ENCODE measurements around the gene UBP1.
"Not testable (repeated sequence)": the region's sequence is repeated elsewhere in the genome, so short reads cannot be mapped to it uniquely, and the experiment has no call there.

The UBP1 gene

DNA sequence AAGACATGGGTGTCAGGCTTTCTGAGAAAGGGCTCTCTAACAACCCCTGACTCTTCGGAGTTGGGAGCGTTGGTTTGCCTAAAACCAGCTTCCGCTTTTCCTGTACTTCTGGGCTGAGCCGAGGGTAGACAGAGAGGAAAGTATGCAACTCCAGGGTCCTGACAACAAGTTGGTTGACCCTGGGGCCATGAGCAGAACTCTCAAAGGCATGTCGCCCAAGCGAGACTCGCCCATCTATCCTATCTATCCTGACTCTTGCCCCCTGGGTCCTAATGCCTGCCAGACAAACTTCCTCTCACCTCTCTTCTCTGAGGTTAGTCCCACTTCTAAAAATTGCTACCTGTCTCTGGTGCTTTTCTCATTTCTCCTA lies 7.0 kb upstream of the UBP1 start:
- not testable (repeated sequence) for H3K4me3 Mint-ChIP-seq

DNA sequence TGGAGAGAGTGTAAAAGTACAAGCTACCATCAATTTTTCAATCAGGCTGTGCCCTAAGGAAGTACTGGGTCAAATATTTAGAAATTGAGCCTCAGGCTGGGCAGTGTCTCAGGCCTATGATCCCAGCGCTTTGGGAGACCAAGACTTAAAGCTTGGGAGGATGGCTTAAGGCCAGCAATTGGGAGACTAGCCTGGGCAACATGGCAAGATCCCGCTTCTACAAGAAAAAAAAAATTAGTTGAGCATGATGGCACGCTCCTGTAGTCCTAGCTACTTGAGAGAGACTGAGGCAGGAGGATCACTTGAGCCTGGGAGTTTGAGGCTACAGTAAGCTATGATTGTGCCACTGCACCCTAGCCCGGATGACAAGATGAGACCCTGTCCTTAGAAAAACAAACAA lies 2.0 kb upstream of the UBP1 start:
- ATAC-seq (replicated peaks) (no peak), DNase-seq (no peak)
- peak overlapping the region; percentile 100 for H3K27ac Mint-ChIP-seq
- peak overlapping the region; percentile 44 to 99 for H3K4me3 Mint-ChIP-seq
- H3K4me1 Mint-ChIP-seq, result peaks cover 17 to 31% of the 10 kb centered on the region in 2 donors
- peaks cover 0 to under 1% of the 10 kb centered on the region in 2 donors for H3K27me3 Mint-ChIP-seq
- peaks cover 3% of the 10 kb centered on the region in 2 donors for H3K36me3 Mint-ChIP-seq
- peaks cover 0 to 1% of the 10 kb centered on the region in 2 donors for H3K9me3 Mint-ChIP-seq

More for the DNA sequence above, 7.0 kb upstream of the UBP1 start:
- not testable (repeated sequence) for H3K9me3 Mint-ChIP-seq; H3K27ac Mint-ChIP-seq; H3K4me1 Mint-ChIP-seq; H3K27me3 Mint-ChIP-seq; DNase-seq; H3K36me3 Mint-ChIP-seq; ATAC-seq (replicated peaks)

GRCh38 chr3:33441225-33441976 lies 1.2 kb upstream of the UBP1 start:
- Mint-ChIP-seq H3K36me3 (peaks cover 3 to 8% of the 10 kb centered on the region in 2 donors), H3K4me1 (peaks cover 19 to 37% of the 10 kb centered on the region in 2 donors), H3K27me3 (no peaks in the 10 kb centered on the region), H3K4me3 (peak overlapping the region; percentile 99 to 100), H3K27ac (peak overlapping the region; percentile 100), H3K9me3 (peaks cover 0 to 1% of the 10 kb centered on the region in 2 donors)
- DNase-seq, result no peak
- ATAC-seq (replicated peaks), result peak; percentile 0 to 1

- peak; percentile 48 for DNase-seq
- Mint-ChIP-seq H3K4me1 (peaks cover 23 to 41% of the 10 kb centered on the region in 2 donors), H3K4me3 (peak overlapping the region; percentile 99 to 100), H3K27ac (peak overlapping the region; percentile 100), H3K36me3 (peaks cover 3 to 8% of the 10 kb centered on the region in 2 donors), H3K27me3 (no peaks in the 10 kb centered on the region), H3K9me3 (peaks cover 0 to 1% of the 10 kb centered on the region in 2 donors)
- ATAC-seq (replicated peaks), result peak; percentile 21
Observed at GRCh38 chr3:33439546-33440327, 468 bp downstream of the UBP1 start.

- H3K9me3 Mint-ChIP-seq, result peaks cover 0 to 1% of the 10 kb centered on the region in 2 donors
- peaks cover 3 to 8% of the 10 kb centered on the region in 2 donors for H3K36me3 Mint-ChIP-seq
- peak overlapping the region; percentile 91 for H3K27ac Mint-ChIP-seq
- DNase-seq, result no peak
- no peaks in the 10 kb centered on the region for H3K27me3 Mint-ChIP-seq
- peaks cover 23 to 41% of the 10 kb centered on the region in 2 donors for H3K4me1 Mint-ChIP-seq
- ATAC-seq (replicated peaks), result no peak
- H3K4me3 Mint-ChIP-seq, result peak overlapping the region; percentile 88
Observed at GRCh38 chr3:33438881-33439545, 1.2 kb downstream of the UBP1 start.

DNA sequence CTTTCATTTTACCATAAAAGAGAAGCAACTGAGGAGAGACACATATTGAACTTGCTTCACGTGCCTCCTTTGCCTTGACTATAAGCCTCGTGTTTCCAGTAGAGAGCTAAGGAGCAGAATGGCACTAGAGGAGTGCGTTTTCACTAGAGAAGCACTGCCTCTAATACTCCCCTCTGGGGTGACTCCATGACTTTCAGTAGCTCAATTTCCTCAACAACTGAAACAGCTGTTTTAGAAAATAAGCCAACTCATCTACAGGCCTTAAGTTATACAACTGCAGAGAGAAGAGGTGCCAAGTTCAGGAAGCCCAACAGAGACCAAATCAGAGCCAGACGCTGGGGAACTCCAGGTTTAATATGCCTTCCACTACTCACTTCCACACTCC lies 1.9 kb downstream of the UBP1 start:
- Mint-ChIP-seq H3K36me3 (peaks cover 3 to 11% of the 10 kb centered on the region in 2 donors), H3K4me3 (peak overlapping the region; percentile 88), H3K9me3 (peaks cover 0 to 1% of the 10 kb centered on the region in 2 donors), H3K27me3 (no peaks in the 10 kb centered on the region), H3K4me1 (peaks cover 28 to 47% of the 10 kb centered on the region in 2 donors), H3K27ac (peak overlapping the region; percentile 47)
- ATAC-seq (replicated peaks) (no peak), DNase-seq (no peak)

- Mint-ChIP-seq H3K27ac (no peak overlapping the region), H3K4me1 (peaks cover 28 to 50% of the 10 kb centered on the region in 2 donors), H3K4me3 (peak overlapping the region; percentile 88)
Observed at GRCh38 chr3:33437556-33438283, 2.5 kb downstream of the UBP1 start.

DNA sequence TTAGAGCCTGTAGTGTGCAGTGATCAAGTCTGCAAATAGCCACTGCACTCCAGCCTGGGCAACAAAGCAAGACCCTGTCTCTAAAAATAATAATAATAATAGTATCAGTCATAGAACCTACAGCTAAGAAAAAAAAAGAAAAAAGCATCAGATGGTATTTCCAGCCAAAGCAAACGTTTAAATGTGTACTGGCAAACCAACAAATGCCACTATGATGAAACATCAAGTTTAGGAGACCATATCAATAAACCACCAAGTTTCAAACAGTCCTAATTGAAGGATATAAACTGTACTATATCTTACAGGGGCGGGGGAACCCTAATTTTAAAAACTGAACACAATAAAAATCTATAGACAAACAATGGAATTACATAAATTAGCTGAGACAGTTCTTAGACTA lies 6.4 kb downstream of the UBP1 start:
- DNase-seq (no peak), ATAC-seq (replicated peaks) (no peak)
- H3K36me3 Mint-ChIP-seq, result peaks cover 9 to 22% of the 10 kb centered on the region in 2 donors
- peaks cover 49 to 75% of the 10 kb centered on the region in 2 donors for H3K4me1 Mint-ChIP-seq
- H3K4me3 Mint-ChIP-seq, result no peak overlapping the region
- H3K27me3 Mint-ChIP-seq, result no peaks in the 10 kb centered on the region
- no peaks in the 10 kb centered on the region for H3K9me3 Mint-ChIP-seq
- H3K27ac Mint-ChIP-seq, result no peak overlapping the region

More at GRCh38 chr3:33437556-33438283, 2.5 kb downstream of the UBP1 start:
- H3K9me3 Mint-ChIP-seq, result no peaks in the 10 kb centered on the region
- H3K27me3 Mint-ChIP-seq, result no peaks in the 10 kb centered on the region
- DNase-seq (no peak), ATAC-seq (replicated peaks) (no peak)
- peaks cover 3 to 11% of the 10 kb centered on the region in 2 donors for H3K36me3 Mint-ChIP-seq

- peaks cover 39 to 72% of the 10 kb centered on the region in 2 donors for H3K4me1 Mint-ChIP-seq
Observed at GRCh38 chr3:33430571-33430970, 9.6 kb downstream of the UBP1 start.

DNA sequence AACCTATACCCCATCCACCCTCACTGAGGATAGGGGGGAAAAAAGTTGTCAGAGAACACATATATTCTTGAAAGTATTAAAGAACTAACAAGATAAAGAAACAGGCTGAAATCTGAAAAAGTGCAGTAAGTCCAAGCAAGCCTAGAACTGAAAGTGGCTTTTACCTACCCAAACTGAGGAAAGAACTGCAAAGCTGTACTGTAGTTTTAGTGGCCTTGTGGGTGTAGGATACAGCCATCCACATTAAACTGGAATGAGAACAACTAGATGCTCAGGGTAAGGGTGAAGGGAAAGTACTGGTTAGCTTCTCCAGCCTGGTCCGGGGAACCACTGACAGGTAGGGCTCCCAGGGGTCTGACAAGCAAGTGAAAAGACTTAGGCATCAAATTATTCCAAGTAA lies 10.1 kb downstream of the UBP1 start:
- Mint-ChIP-seq H3K36me3 (peaks cover 12 to 22% of the 10 kb centered on the region in 2 donors), H3K27me3 (no peaks in the 10 kb centered on the region), H3K4me1 (peaks cover 37 to 71% of the 10 kb centered on the region in 2 donors), H3K9me3 (no peaks in the 10 kb centered on the region), H3K4me3 (no peak overlapping the region), H3K27ac (no peak overlapping the region)
- ATAC-seq (replicated peaks) (no peak), DNase-seq (no peak)

More at GRCh38 chr3:33430571-33430970, 9.6 kb downstream of the UBP1 start:
- no peaks in the 10 kb centered on the region for H3K27me3 Mint-ChIP-seq
- ATAC-seq (replicated peaks), result no peak
- no peak overlapping the region for H3K4me3 Mint-ChIP-seq
- H3K27ac Mint-ChIP-seq, result peak overlapping the region; percentile 52
- H3K36me3 Mint-ChIP-seq, result peaks cover 12 to 19% of the 10 kb centered on the region in 2 donors
- DNase-seq, result no peak
- no peaks in the 10 kb centered on the region for H3K9me3 Mint-ChIP-seq

DNA sequence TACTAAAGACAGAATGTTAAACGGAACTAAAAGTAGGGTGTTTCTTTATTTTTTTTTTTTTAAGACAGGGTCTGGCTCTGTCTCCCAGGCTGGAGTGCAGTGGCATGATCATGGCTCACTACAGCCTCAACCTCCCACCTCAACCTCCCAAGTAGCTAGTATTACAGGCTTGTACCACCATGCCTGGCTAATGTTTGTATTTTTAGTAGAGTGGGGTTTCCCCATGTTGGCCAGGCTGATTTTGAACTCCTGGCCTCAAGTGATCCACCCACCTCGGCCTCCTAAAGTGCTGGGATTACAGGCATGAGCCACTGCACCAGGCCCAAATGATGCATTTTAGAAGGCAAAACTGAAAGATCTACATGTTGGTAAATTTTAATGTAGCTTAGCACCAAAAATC lies 10.9 kb downstream of the UBP1 start:
- Mint-ChIP-seq H3K36me3 (peaks cover 15 to 27% of the 10 kb centered on the region in 2 donors), H3K4me1 (peaks cover 37 to 71% of the 10 kb centered on the region in 2 donors)
- not testable (repeated sequence) for H3K27ac Mint-ChIP-seq; ATAC-seq (replicated peaks); DNase-seq; H3K4me3 Mint-ChIP-seq; H3K9me3 Mint-ChIP-seq; H3K27me3 Mint-ChIP-seq

- no peak for ATAC-seq (replicated peaks)
- H3K4me1 Mint-ChIP-seq, result peaks cover 35 to 69% of the 10 kb centered on the region in 2 donors
Observed at GRCh38 chr3:33428734-33429133, 11.5 kb downstream of the UBP1 start.

DNA sequence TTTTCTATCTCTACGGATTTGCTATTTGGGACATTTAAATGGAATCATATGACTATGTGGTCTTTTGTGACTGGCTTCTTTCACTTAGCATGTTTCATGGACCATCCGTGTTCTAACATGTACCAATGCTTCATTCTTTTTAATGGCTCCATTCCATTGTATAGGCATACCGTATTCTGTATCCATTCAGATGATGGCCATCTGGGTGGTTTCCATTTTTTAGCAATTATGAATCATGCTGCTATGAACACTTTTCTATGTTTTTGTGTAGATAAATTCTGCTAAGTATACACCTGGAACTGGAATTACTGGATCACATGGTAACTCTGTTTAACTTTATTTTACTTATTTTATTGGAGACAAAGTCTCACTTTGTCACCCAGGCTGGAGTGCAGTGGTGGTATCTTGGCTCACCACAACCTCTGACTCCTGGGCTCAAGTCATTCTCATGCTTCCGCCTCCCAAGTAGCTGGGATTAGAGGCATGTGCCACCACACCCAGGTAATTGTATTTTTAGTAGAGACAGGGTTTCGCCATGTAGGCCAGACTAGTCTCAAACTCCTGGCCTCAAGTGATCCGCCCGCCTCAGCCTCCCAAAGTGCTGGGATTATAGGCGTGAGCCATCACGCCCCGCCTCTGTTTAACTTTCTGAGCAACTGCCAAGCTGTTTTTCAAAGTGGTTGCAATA lies 13.4 kb downstream of the UBP1 start:
- Mint-ChIP-seq H3K27me3 (no peaks in the 10 kb centered on the region), H3K9me3 (no peaks in the 10 kb centered on the region), H3K4me3 (no peak overlapping the region), H3K27ac (no peak overlapping the region), H3K36me3 (peaks cover 20 to 30% of the 10 kb centered on the region in 2 donors), H3K4me1 (peaks cover 29 to 59% of the 10 kb centered on the region in 2 donors)
- ATAC-seq (replicated peaks) (no peak), DNase-seq (no peak)

More at GRCh38 chr3:33428734-33429133, 11.5 kb downstream of the UBP1 start:
- H3K27ac Mint-ChIP-seq, result no peak overlapping the region
- H3K9me3 Mint-ChIP-seq, result no peaks in the 10 kb centered on the region
- no peaks in the 10 kb centered on the region for H3K27me3 Mint-ChIP-seq
- peaks cover 15 to 27% of the 10 kb centered on the region in 2 donors for H3K36me3 Mint-ChIP-seq
- no peak overlapping the region for H3K4me3 Mint-ChIP-seq
- no peak for DNase-seq

Data from stimulated activated naive B cell treated with anti-CD40 and anti-IgM and Interleukin-4, amounts not matched to agents 10 μg/mL and 1 μg/mL and 100 μg/mL, for 72 hours (primary cell).